Measurements from ENCODE around the gene CASR.

CASR gene

DNA sequence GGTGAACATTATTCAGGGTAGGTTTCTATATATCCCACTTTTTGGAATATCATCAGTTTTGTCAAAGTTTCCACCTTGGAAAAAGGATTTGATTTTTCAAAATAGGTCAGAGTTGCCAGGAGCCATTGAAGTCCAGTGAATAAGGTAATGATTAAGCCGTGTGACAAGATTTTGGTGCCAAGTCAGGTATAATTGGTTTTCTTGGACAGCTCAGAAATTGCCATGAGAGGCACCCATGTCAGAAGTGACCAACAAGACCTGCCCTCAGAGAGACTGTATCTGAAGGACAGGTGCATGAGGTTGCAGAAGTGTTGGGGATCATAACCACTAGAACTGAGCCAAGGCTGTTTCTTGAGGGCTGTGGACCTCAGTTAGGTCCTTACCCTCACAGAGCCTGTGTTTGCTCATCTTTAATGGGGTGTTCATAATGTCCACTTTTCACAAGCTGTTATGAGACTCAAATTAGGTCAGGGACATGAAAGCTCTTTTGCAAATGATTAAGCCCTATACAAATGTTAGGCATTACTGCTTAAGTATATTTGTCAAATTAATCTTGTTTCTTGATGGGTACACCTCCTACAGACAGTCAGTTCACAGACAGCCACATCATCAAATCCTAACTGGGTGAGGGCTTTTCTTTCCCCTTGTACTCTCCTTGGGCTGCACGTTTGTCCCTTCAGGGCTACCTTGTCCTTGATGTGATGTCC lies 32.3 kb downstream of the CASR start:
- DNase-seq (ENCODE audit: low read depth) = no peak
- no peak overlapping the region for H3K4me3 ChIP-seq (ENCODE audit: low read length)
- TF ChIP-seq, protein P1, sequence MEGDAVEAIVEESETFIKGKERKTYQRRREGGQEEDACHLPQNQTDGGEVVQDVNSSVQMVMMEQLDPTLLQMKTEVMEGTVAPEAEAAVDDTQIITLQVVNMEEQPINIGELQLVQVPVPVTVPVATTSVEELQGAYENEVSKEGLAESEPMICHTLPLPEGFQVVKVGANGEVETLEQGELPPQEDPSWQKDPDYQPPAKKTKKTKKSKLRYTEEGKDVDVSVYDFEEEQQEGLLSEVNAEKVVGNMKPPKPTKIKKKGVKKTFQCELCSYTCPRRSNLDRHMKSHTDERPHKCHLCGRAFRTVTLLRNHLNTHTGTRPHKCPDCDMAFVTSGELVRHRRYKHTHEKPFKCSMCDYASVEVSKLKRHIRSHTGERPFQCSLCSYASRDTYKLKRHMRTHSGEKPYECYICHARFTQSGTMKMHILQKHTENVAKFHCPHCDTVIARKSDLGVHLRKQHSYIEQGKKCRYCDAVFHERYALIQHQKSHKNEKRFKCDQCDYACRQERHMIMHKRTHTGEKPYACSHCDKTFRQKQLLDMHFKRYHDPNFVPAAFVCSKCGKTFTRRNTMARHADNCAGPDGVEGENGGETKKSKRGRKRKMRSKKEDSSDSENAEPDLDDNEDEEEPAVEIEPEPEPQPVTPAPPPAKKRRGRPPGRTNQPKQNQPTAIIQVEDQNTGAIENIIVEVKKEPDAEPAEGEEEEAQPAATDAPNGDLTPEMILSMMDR (conservative IDR thresholded peaks at IDR 0.05; ENCODE audit: low read depth, low read length) = no peak

- H3K4me3 ChIP-seq (ENCODE audit: low read length) = no peak overlapping the region
Measured at GRCh38 chr3:122217901-122218300, 34.4 kb downstream of the CASR start.

GRCh38 chr3:122219242-122219872 lies 35.9 kb downstream of the CASR start:
- TF ChIP-seq, protein P1 (conservative IDR thresholded peaks at IDR 0.05; ENCODE audit: low read depth, low read length) = no peak
- H3K4me3 ChIP-seq (ENCODE audit: low read length) = no peak overlapping the region
- no peak for DNase-seq (ENCODE audit: low read depth)

More at GRCh38 chr3:122217901-122218300, 34.4 kb downstream of the CASR start:
- TF ChIP-seq, protein P1 (conservative IDR thresholded peaks at IDR 0.05; ENCODE audit: low read depth, low read length) = no peak
- no peak for DNase-seq (ENCODE audit: low read depth)

DNA sequence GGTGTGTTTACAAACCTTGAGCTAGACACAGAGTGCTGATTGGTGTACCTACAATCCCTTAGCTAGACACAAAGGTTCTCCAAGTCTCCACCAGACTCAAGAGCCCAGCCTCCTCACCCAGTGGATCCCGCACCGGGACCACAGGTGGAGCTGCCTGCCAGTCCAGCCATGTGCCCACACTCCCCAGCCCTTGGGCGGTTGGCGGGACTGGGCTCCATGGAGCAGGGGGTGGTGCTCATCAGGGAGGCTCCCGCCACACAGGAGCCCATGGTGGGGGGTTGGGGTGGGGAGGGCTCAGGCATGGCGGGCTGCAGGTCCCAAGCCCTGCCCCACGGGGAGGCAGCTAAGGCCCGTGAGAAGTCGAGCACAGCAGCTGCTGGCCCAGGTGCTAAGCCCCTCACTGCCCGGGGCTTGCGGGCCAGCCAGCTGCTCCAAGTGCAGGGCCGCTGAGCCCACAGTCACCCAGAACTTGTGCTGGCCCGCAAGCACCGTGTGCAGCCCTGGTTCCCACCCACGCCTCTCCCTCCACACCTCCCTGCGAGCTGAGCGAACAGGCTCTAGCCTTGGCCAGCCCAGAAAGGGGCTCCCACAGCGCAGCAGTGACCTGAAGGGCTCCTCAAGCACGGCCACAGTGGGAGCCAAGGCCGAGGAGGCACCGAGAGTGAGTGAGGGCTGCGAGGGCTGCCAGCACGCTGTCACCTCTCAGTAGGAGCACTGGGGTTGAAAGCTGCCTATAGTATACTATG lies 43.7 kb downstream of the CASR start:
- DNase-seq (ENCODE audit: low read depth) = no peak
- H3K4me3 ChIP-seq (ENCODE audit: low read length) = no peak overlapping the region
- TF ChIP-seq, protein P1 (conservative IDR thresholded peaks at IDR 0.05; ENCODE audit: low read depth, low read length) = no peak

- no peak for DNase-seq (ENCODE audit: low read depth)
- TF ChIP-seq, protein P1 (conservative IDR thresholded peaks at IDR 0.05; ENCODE audit: low read depth, low read length) = no peak
- H3K4me3 ChIP-seq (ENCODE audit: low read length) = no peak overlapping the region
Measured at GRCh38 chr3:122230174-122230573, 46.7 kb downstream of the CASR start.

GRCh38 chr3:122231465-122232157 lies 48.1 kb downstream of the CASR start:
- DNase-seq (ENCODE audit: low read depth) = no peak
- no peak overlapping the region for H3K4me3 ChIP-seq (ENCODE audit: low read length)
- TF ChIP-seq, protein P1 (conservative IDR thresholded peaks at IDR 0.05; ENCODE audit: low read depth, low read length) = no peak
